ENCODE measurements around the gene PHRF1.

DNA sequence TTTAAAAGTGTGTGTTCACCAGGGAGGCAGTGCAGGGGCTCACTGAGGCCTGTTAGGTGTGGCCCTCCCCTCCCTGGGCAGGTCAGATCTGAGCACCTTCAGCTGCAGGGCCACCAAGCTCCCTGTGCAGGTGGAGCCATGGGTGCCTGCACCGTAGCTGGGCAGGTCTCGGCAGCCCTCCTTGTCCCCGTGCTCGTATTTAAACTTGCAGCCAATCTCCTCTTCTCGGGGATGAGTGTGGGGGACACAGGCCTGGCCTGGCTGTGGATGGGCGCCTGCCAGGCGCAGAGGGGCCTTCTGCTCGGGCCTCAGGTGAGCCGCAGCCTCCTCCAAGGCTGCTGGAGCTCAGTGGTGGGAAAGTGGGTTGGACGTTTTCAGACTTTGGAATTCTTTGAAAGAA lies 19.1 kb downstream of the PHRF1 start:
- TF ChIP-seq, protein P1, sequence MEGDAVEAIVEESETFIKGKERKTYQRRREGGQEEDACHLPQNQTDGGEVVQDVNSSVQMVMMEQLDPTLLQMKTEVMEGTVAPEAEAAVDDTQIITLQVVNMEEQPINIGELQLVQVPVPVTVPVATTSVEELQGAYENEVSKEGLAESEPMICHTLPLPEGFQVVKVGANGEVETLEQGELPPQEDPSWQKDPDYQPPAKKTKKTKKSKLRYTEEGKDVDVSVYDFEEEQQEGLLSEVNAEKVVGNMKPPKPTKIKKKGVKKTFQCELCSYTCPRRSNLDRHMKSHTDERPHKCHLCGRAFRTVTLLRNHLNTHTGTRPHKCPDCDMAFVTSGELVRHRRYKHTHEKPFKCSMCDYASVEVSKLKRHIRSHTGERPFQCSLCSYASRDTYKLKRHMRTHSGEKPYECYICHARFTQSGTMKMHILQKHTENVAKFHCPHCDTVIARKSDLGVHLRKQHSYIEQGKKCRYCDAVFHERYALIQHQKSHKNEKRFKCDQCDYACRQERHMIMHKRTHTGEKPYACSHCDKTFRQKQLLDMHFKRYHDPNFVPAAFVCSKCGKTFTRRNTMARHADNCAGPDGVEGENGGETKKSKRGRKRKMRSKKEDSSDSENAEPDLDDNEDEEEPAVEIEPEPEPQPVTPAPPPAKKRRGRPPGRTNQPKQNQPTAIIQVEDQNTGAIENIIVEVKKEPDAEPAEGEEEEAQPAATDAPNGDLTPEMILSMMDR (IDR thresholded peaks at IDR 0.05; ENCODE audit: low read depth, low read length, missing input control), result no peak
- TF ChIP-seq JUND (IDR thresholded peaks at IDR 0.05) (no peak), RAD21 (IDR thresholded peaks at IDR 0.05) (no peak), HNF4G (IDR thresholded peaks at IDR 0.05) (no peak), TAF1 (conservative IDR thresholded peaks at IDR 0.05) (no peak), FOXA1 (IDR thresholded peaks at IDR 0.05) (no peak), YY1 (IDR thresholded peaks at IDR 0.05) (no peak)
- TF ChIP-seq, protein P2, sequence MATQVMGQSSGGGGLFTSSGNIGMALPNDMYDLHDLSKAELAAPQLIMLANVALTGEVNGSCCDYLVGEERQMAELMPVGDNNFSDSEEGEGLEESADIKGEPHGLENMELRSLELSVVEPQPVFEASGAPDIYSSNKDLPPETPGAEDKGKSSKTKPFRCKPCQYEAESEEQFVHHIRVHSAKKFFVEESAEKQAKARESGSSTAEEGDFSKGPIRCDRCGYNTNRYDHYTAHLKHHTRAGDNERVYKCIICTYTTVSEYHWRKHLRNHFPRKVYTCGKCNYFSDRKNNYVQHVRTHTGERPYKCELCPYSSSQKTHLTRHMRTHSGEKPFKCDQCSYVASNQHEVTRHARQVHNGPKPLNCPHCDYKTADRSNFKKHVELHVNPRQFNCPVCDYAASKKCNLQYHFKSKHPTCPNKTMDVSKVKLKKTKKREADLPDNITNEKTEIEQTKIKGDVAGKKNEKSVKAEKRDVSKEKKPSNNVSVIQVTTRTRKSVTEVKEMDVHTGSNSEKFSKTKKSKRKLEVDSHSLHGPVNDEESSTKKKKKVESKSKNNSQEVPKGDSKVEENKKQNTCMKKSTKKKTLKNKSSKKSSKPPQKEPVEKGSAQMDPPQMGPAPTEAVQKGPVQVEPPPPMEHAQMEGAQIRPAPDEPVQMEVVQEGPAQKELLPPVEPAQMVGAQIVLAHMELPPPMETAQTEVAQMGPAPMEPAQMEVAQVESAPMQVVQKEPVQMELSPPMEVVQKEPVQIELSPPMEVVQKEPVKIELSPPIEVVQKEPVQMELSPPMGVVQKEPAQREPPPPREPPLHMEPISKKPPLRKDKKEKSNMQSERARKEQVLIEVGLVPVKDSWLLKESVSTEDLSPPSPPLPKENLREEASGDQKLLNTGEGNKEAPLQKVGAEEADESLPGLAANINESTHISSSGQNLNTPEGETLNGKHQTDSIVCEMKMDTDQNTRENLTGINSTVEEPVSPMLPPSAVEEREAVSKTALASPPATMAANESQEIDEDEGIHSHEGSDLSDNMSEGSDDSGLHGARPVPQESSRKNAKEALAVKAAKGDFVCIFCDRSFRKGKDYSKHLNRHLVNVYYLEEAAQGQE (IDR thresholded peaks at IDR 0.05), result no peak
- TF ChIP-seq, protein P3, sequence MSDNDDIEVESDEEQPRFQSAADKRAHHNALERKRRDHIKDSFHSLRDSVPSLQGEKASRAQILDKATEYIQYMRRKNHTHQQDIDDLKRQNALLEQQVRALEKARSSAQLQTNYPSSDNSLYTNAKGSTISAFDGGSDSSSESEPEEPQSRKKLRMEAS (IDR thresholded peaks at IDR 0.05), result no peak
